ENCODE data around the gene PRDX4. TPM values are rescaled to one million over a fixed set of nuclear protein-coding genes. Genes with fewer than 3 reads are reported as not detected.

Gene PRDX4
- polyA plus RNA-seq, 2 of the 4 experiments (the other 2 are of a cell fraction), result 212 to 283 TPM

GRCh38 chrX:23660766-23661132 lies 6.5 kb upstream of the PRDX4 start:
- H3K4me3 ChIP-seq, result no peak overlapping the region
- POLR2A ChIA-PET, result no interaction called here
- ATAC-seq, result no peak

GRCh38 chrX:23661671-23662070 lies 5.6 kb upstream of the PRDX4 start:
- Histone ChIP-seq H3K27ac (no peak overlapping the region), H3K4me3 (no peak overlapping the region), H3K4me1 (peaks cover 2% of the 10 kb centered on the region), H3K9me3 (no peaks in the 10 kb centered on the region), H3K4me2 (no peak overlapping the region)
- DNase-seq (ENCODE audit: low read depth in 1 of 2, low spot score in 1 of 2) (no peak), FAIRE-seq (peak; percentile 84), ATAC-seq (no peak)
- ChIA-PET POLR2A (no interaction called here), CTCF (no interaction called here)
- WGBS (ENCODE audit: missing lambda C conversion rate), result 7% methylated on average over 1 of the region's 1 CpG
- TF ChIP-seq ZFP36 (IDR thresholded peaks at IDR 0.05; ENCODE audit: borderline replicate concordance, partially characterized antibody), result no peak
- TF ChIP-seq CHD4 (IDR thresholded peaks at IDR 0.05; ENCODE audit: borderline replicate concordance), result no peak

More at GRCh38 chrX:23660766-23661132, 6.5 kb upstream of the PRDX4 start:
- TF ChIP-seq ATOH8 (CRISPR knock-in tag; IDR thresholded peaks at IDR 0.05; ENCODE audit: low read depth) (no peak), FOXS1 (CRISPR knock-in tag; IDR thresholded peaks at IDR 0.05) (no peak), SREBF2 (IDR thresholded peaks at IDR 0.05) (no peak), EP300 (IDR thresholded peaks at IDR 0.05) (no peak), ESRRA (IDR thresholded peaks at IDR 0.05; ENCODE audit: borderline replicate concordance, low read length) (no peak), BHLHE40 (IDR thresholded peaks at IDR 0.05; ENCODE audit: low read depth, low read length) (no peak), CHD2 (IDR thresholded peaks at IDR 0.05; ENCODE audit: low read length, partially characterized antibody) (no peak), PBX3 (IDR thresholded peaks at IDR 0.05) (no peak), CBX2 (IDR thresholded peaks at IDR 0.05; ENCODE audit: borderline replicate concordance, low read depth) (no peak)
- Histone ChIP-seq H3K9me3 (no peaks in the 10 kb centered on the region), H3K27ac (no peak overlapping the region), H3K4me2 (no peak overlapping the region), H3K4me1 (no peaks in the 10 kb centered on the region)
- 90% methylated on average over 2 of the region's 2 CpGs for WGBS (ENCODE audit: missing lambda C conversion rate)
- DNase-seq (ENCODE audit: low read depth in 1 of 2, low spot score in 1 of 2) (no peak), FAIRE-seq (no peak)
- CTCF ChIA-PET, result no interaction called here

GRCh38 chrX:23662187-23662586 lies 5.1 kb upstream of the PRDX4 start:
- Histone ChIP-seq H3K4me2 (no peak overlapping the region), H3K27ac (no peak overlapping the region), H3K4me1 (peaks cover 6% of the 10 kb centered on the region), H3K9me3 (no peaks in the 10 kb centered on the region), H3K4me3 (no peak overlapping the region)
- ATAC-seq, result no peak
- no peak for TF ChIP-seq NR3C1 (IDR thresholded peaks at IDR 0.05)
- no peak for TF ChIP-seq NPAS2 (CRISPR knock-in tag; IDR thresholded peaks at IDR 0.05; ENCODE audit: borderline replicate concordance)
- TF ChIP-seq BHLHE40 (IDR thresholded peaks at IDR 0.05; ENCODE audit: low read depth, low read length), result no peak
- TF ChIP-seq FOSL2 (IDR thresholded peaks at IDR 0.05), result no peak
- no peak for TF ChIP-seq FOSL2 (CRISPR knock-in tag; IDR thresholded peaks at IDR 0.05)
- no peak for TF ChIP-seq TFCP2L1 (CRISPR knock-in tag; IDR thresholded peaks at IDR 0.05)
- no peak for TF ChIP-seq CBX2 (IDR thresholded peaks at IDR 0.05; ENCODE audit: borderline replicate concordance, low read depth)
- TF ChIP-seq RNF2 (IDR thresholded peaks at IDR 0.05; ENCODE audit: borderline replicate concordance, low read depth), result no peak
- no peak for TF ChIP-seq POLR2AphosphoS2 (conservative IDR thresholded peaks at IDR 0.05; ENCODE audit: low read length)
- TF ChIP-seq ZC3H11A (IDR thresholded peaks at IDR 0.05), result no peak
- no peak for TF ChIP-seq HEYL (CRISPR knock-in tag; IDR thresholded peaks at IDR 0.05)
- TF ChIP-seq RARB (CRISPR knock-in tag; IDR thresholded peaks at IDR 0.05), result no peak
- no peak for TF ChIP-seq RFX5 (IDR thresholded peaks at IDR 0.05)
- no peak for TF ChIP-seq TP53 (CRISPR knock-in tag; IDR thresholded peaks at IDR 0.05)
- TF ChIP-seq MAFK (IDR thresholded peaks at IDR 0.05; ENCODE audit: partially characterized antibody), result no peak
- TF ChIP-seq CTCF (IDR thresholded peaks at IDR 0.05), result no peak
- TF ChIP-seq FOSB (CRISPR knock-in tag; IDR thresholded peaks at IDR 0.05), result no peak
- TF ChIP-seq SREBF2 (IDR thresholded peaks at IDR 0.05), result no peak
- 63% methylated on average over 3 of the region's 3 CpGs for WGBS (ENCODE audit: missing lambda C conversion rate)
- ChIA-PET POLR2A (no interaction called here), CTCF (no interaction called here)
- no peak for FAIRE-seq
- no peak for DNase-seq (ENCODE audit: low read depth in 1 of 2, low spot score in 1 of 2)
